BLaER1 treated with 17β-estradiol and CSF1 and Interleukin-3, amounts not matched to agents 10 nM and 100 nM (cell line): ENCODE data around the gene SNRPD3.

ENCODE experiments used
- H3K27ac ChIP-seq, 11 experiments: shearing (Covaris generic); formaldehyde crosslinking; 2 replicates each; pipeline ENCODE4 v1.8.1; 2022
- H3K27me3 ChIP-seq, 11 experiments: shearing (Covaris generic); formaldehyde crosslinking; 2 replicates each; pipeline ENCODE4 v1.8.1; 2022
- H3K36me3 ChIP-seq, 11 experiments: shearing (Covaris generic); formaldehyde crosslinking; 2 replicates each; pipeline ENCODE4 v1.8.1; 2022
- H3K4me1 ChIP-seq, 10 experiments: shearing (Covaris generic); formaldehyde crosslinking; 2 replicates each; pipeline ENCODE4 v1.8.1; 2022
- H3K4me2 ChIP-seq, 11 experiments: shearing (Covaris generic); formaldehyde crosslinking; 2 replicates each; pipeline ENCODE4 v1.8.1; 2022
- H3K4me3 ChIP-seq, 10 experiments: shearing (Covaris generic); formaldehyde crosslinking; 2 replicates each; pipeline ENCODE4 v1.8.1; 2022
- H3K9ac ChIP-seq, 11 experiments: shearing (Covaris generic); formaldehyde crosslinking; 2 replicates each; pipeline ENCODE4 v1.8.1; 2022
- H3K9me3 ChIP-seq, 11 experiments: shearing (Covaris generic); formaldehyde crosslinking; replicated peaks in 1 of 11; 2 replicates each; pipeline ENCODE4 v1.8.1; 2022
- H4K20me1 ChIP-seq, 11 experiments: shearing (Covaris generic); formaldehyde crosslinking; 2 replicates each; pipeline ENCODE4 v1.8.1; 2022
- Cebpa-rat ChIP-seq, 11 experiments: shearing (Covaris generic); IDR thresholded peaks; 2 replicates each; pipeline ENCODE4 v1.8.1; 2022

The SNRPD3 gene

DNA sequence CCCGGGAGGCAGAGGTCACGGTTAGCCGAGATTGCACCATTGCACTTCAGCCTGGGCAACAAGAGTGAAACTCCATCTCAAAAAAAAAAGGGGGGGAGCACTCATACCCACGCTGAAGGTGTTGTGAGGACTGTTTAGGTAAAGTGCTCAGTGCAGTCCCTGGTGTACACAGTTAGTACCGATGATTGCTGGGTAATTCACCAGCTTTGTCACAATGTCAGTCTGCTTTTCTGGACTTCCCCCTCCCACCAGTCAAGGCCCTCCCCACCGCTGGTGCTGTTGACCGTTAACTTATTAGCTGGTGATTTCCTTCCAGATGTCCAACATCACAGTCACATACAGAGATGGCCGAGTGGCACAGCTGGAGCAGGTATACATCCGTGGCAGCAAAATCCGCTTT lies 11.9 kb downstream of the SNRPD3 start:
- Histone ChIP-seq H3K9me3 (no peaks in the 10 kb centered on the region), H3K4me1 (0 out of 20 replicates have a peak, but pooled peaks cover 0 to 9% (median 0%) of the 10 kb centered on the region in 10 experiments), H3K4me2 (no peak overlapping the region), H4K20me1 (peaks cover 58 to 100% (median 89%) of the 10 kb centered on the region in 11 experiments), H3K9ac (no peak overlapping the region), H3K27me3 (no peaks in the 10 kb centered on the region), H3K4me3 (no peak overlapping the region), H3K36me3 (peaks cover 92 to 100% (median 100%) of the 10 kb centered on the region in 11 experiments), H3K27ac (no peak overlapping the region)
- TF ChIP-seq Cebpa-rat (IDR thresholded peaks at IDR 0.05) = no peak

DNA sequence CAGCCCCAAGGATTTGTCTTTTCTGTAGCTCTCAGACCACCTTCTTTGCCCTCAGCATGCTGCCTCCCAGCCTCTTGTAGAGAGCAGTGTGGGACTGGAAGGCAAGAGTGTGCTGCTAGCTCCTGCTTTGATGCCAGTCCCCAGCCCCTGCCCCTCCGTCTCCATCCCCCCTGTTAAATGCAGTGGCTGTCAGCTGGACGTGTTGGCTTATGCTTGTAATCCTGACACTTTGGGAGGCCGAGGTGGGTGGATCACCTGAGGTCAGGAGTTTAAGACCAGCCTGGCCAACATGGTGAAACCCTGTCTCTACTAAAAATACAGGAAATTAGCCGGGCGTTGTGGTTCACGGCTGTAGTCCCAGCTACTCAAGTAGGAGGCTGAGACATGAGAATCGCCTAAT lies 15.5 kb downstream of the SNRPD3 start:
- H3K27ac ChIP-seq = no peak overlapping the region
- no peak overlapping the region for H3K4me2 ChIP-seq
- H3K4me1 ChIP-seq = peaks cover 0 to 1% (median 0%) of the 10 kb centered on the region in 10 experiments; a peak in 1 of 20 replicates
- H3K36me3 ChIP-seq = peaks cover 87 to 96% (median 94%) of the 10 kb centered on the region in 11 experiments
- H3K9ac ChIP-seq = no peak overlapping the region
- H3K9me3 ChIP-seq = no peaks in the 10 kb centered on the region
- H3K27me3 ChIP-seq = no peaks in the 10 kb centered on the region
- TF ChIP-seq Cebpa-rat (IDR thresholded peaks at IDR 0.05) = no peak
- peaks cover 24 to 88% (median 75%) of the 10 kb centered on the region in 11 experiments; a peak in 21 of 22 replicates for H4K20me1 ChIP-seq
- no peak overlapping the region for H3K4me3 ChIP-seq

DNA sequence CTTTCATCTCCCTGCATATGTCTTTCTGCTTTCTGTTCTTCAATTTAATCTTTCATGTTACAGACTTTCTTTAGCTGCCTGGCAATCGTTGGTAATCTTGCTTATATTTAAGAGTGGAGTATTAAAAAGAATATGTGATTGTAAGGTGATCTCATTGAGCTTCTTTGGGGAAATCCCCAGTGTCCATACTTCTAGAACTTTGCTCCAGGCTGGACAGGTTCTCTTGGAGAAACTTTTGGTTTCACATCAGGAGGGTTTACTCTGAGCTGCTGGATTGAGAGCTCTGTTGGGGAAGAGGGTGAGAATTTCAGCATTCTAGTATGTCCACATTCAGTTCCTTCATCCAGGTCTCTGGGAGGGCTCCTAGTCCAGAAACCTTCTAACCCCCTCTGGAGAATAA lies 21.0 kb downstream of the SNRPD3 start:
- no peak overlapping the region for H3K4me3 ChIP-seq
- no peak overlapping the region for H3K9ac ChIP-seq
- no peaks in the 10 kb centered on the region for H3K9me3 ChIP-seq
- H3K4me2 ChIP-seq = no peak overlapping the region
- no peaks in the 10 kb centered on the region for H3K27me3 ChIP-seq
- peaks cover 0 to 25% (median 0%) of the 10 kb centered on the region in 10 experiments; a peak in 4 of 20 replicates for H3K4me1 ChIP-seq
- H3K27ac ChIP-seq = no peak overlapping the region
- H4K20me1 ChIP-seq = peaks cover 0 to 55% (median 20%) of the 10 kb centered on the region in 11 experiments; a peak in 13 of 22 replicates
- TF ChIP-seq Cebpa-rat (IDR thresholded peaks at IDR 0.05) = no peak
- H3K36me3 ChIP-seq = peaks cover 40 to 70% (median 61%) of the 10 kb centered on the region in 11 experiments

DNA sequence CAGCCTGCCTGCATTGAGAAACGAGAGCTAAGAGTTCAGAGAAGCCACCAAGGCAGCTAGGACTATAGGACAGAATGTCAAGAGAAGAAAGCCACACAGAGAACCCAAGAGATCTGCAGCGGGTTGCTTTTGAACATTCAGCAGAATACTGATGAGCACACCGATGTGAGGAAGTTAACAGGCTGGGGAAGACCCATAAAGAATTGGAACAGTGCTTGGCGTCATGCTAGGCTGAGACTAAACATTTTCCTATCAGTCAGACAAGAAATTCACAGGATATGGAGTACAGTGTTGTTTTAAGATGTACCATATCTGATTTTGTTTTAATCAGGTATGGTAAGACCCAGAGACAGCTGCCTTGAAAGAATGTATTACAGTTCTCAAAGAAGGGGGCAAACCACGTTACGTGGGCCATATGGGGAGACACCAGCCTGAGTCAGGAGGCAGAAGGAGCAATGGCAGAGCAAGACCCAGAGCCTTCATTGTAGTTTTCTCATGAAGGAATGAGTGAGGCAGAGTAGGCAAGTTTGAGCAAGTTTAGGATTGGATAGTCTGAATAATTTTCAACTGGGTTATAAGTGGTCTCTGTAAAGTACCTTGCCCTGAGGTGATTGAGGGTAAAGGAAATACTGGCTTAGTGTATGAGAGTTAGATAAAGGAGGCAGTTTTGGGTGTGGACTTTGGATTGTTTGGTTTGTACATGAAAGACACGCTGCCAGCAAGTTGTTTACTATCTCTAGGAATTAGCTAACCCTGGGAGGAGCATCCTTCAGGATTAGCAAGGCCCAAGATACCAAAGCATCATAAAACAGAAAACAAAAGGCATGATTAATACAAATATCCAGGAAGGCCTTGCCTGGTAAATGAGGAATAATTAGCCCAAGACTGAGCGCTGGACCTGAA lies 22.8 kb downstream of the SNRPD3 start:
- Histone ChIP-seq H3K27me3 (no peaks in the 10 kb centered on the region), H4K20me1 (peaks cover 0 to 39% (median 7%) of the 10 kb centered on the region in 11 experiments; a peak in 12 of 22 replicates), H3K4me1 (peaks cover 0 to 25% (median 0%) of the 10 kb centered on the region in 10 experiments; a peak in 5 of 20 replicates), H3K4me2 (peak overlapping the region in 2 of 11 experiments; percentile 20 to 25; a peak in 2 of 22 replicates), H3K4me3 (no peak overlapping the region), H3K36me3 (peaks cover 21 to 52% (median 42%) of the 10 kb centered on the region in 11 experiments), H3K9me3 (no peaks in the 10 kb centered on the region), H3K27ac (no peak overlapping the region), H3K9ac (no peak overlapping the region)
- TF ChIP-seq Cebpa-rat (IDR thresholded peaks at IDR 0.05) = no peak

DNA sequence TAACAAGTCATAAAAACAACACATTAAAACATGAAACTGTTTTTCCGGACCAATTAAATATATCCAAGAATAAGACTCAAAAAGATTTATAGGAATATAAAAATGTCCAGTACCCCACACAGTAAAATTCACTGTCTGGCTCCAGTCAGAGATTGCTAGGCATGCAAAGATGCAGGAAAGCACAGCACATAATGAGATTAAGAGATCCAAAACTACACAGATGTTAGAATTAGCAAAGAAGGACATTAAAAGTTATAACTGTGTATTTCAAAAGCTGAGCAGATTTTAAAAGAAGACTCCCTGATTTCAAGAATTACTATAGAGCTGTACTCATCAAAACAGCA lies 23.4 kb downstream of the SNRPD3 start:
- Histone ChIP-seq H3K4me1 (peaks cover 0 to 25% (median 0%) of the 10 kb centered on the region in 10 experiments; a peak in 5 of 20 replicates), H4K20me1 (peaks cover 0 to 35% (median 6%) of the 10 kb centered on the region in 11 experiments; a peak in 9 of 22 replicates), H3K27me3 (no peaks in the 10 kb centered on the region), H3K9ac (no peak overlapping the region), H3K27ac (no peak overlapping the region), H3K36me3 (peaks cover 15 to 46% (median 36%) of the 10 kb centered on the region in 11 experiments; a peak in 21 of 22 replicates), H3K4me2 (no peak overlapping the region), H3K9me3 (no peaks in the 10 kb centered on the region), H3K4me3 (no peak overlapping the region)
- TF ChIP-seq Cebpa-rat (IDR thresholded peaks at IDR 0.05) = no peak

- no peak overlapping the region for H3K4me2 ChIP-seq
- H3K4me1 ChIP-seq = peaks cover 0 to 25% (median 2%) of the 10 kb centered on the region in 10 experiments; a peak in 7 of 20 replicates
- H3K36me3 ChIP-seq = peaks cover 6 to 35% (median 28%) of the 10 kb centered on the region in 11 experiments; a peak in 21 of 22 replicates
- no peaks in the 10 kb centered on the region for H3K9me3 ChIP-seq
- H3K4me3 ChIP-seq = no peak overlapping the region
- H3K27me3 ChIP-seq = no peaks in the 10 kb centered on the region
- no peak overlapping the region for H3K9ac ChIP-seq
- no peak overlapping the region for H3K27ac ChIP-seq
- H4K20me1 ChIP-seq = peaks cover 0 to 25% (median 4%) of the 10 kb centered on the region in 11 experiments; a peak in 7 of 22 replicates
- no peak for TF ChIP-seq Cebpa-rat (IDR thresholded peaks at IDR 0.05)
Measured at GRCh38 chr22:24580276-24580675, 24.5 kb downstream of the SNRPD3 start.

GRCh38 chr22:24582056-24582814 lies 26.4 kb downstream of the SNRPD3 start:
- Histone ChIP-seq H3K4me2 (no peak overlapping the region), H3K27me3 (no peaks in the 10 kb centered on the region), H4K20me1 (peaks cover 0 to 15% (median 2%) of the 10 kb centered on the region in 11 experiments; a peak in 5 of 22 replicates), H3K9ac (no peak overlapping the region), H3K4me1 (peaks cover 0 to 15% (median 10%) of the 10 kb centered on the region in 10 experiments; a peak in 12 of 20 replicates), H3K4me3 (no peak overlapping the region), H3K27ac (no peak overlapping the region), H3K9me3 (no peaks in the 10 kb centered on the region), H3K36me3 (peaks cover 6 to 21% (median 13%) of the 10 kb centered on the region in 11 experiments; a peak in 18 of 22 replicates)
- no peak for TF ChIP-seq Cebpa-rat (IDR thresholded peaks at IDR 0.05)

DNA sequence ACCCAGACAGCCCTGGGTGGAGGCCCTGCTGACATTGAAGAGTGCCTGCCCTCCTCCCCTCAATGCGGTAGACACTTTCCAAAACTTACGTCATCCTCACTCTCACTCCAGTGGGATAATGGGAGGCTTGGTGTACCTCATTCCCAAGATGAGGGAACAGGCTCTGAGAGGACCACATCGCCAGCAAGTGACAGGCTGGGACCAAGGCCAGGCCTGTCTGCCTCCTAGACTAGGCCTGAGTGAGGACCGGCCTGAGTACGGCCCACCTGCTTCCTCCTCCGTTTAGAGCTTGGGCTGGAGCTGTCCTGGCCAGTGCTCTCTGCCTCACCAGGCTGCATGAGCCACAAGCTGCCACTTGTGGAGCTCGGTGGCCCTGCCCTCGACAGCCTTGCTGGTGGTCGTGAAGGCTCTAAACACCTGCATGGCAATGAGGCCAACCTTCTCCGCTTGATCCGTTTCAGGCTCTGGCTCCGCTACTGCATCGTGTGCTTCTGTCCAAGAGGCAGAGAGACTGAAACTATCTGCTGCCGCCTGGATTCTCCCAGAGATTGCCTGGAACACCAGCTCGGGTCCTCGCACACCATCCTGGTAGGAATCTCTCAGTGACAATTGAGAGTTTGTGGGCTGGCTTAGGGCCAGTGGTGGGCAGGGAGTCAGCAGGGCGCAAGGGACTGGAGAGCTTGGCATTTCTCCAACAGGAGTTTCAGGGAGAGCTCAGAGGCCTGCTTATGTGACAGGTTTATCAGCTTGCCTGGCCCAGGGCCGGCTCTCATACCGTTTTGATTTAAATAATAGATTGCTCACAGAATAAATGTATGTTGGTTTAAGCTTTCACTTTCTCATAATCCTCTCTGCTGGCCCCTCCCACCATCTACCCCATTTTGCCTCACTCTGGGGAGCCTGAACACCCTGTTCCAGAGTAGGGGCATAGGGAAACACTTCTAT lies 27.7 kb downstream of the SNRPD3 start:
- no peak overlapping the region for H3K27ac ChIP-seq
- peak overlapping the region in 2 of 11 experiments; percentile 0 to 37; a peak in 1 of 22 replicates for H3K9ac ChIP-seq

More for the DNA sequence above, 27.7 kb downstream of the SNRPD3 start:
- no peaks in the 10 kb centered on the region for H3K27me3 ChIP-seq
- TF ChIP-seq Cebpa-rat (IDR thresholded peaks at IDR 0.05) = no peak
- H3K36me3 ChIP-seq = peaks cover 0 to 9% (median 2%) of the 10 kb centered on the region in 11 experiments; a peak in 6 of 22 replicates
- H3K9me3 ChIP-seq = no peaks in the 10 kb centered on the region
- H3K4me3 ChIP-seq = no peak overlapping the region
- H4K20me1 ChIP-seq = peaks cover 0 to 19% (median 7%) of the 10 kb centered on the region in 11 experiments; a peak in 8 of 22 replicates
- peaks cover 7 to 27% (median 13%) of the 10 kb centered on the region in 10 experiments; a peak in 19 of 20 replicates for H3K4me1 ChIP-seq
- H3K4me2 ChIP-seq = no peak overlapping the region
